HAP-1 (cell line): Measurements from ENCODE around the gene WDR77.

Experiments used
- DNase-seq, 2 experiments: peaks; one replicate each; pipeline ENCODE4 v3.0.0-alpha.2; 2016 to 2020; ENCODE audit warnings: low spot score in 2 of 2
- H3K27me3 ChIP-seq: fragments of 250-450 bp; sonication (Bioruptor Pico); 2 replicates; pipeline ENCODE4 v1.5.1; 2020; ENCODE audit warnings: low read depth, mild to moderate bottlenecking, moderate library complexity
- H3K36me3 ChIP-seq: fragments of 250-450 bp; sonication (Bioruptor Pico); replicated peaks from 2 replicates; pipeline ENCODE4 v1.5.1; 2020; ENCODE audit warnings: mild to moderate bottlenecking
- H3K4me1 ChIP-seq: fragments of 250-450 bp; sonication (Bioruptor Pico); 2 replicates; pipeline ENCODE4 v1.5.1; 2020; ENCODE audit warnings: mild to moderate bottlenecking
- H3K4me3 ChIP-seq: fragments of 250-450 bp; sonication (Bioruptor Pico); 2 replicates; pipeline ENCODE4 v1.5.1; 2020; ENCODE audit warnings: mild to moderate bottlenecking, moderate library complexity
- H3K9me3 ChIP-seq: fragments of 250-450 bp; sonication (Bioruptor Pico); 2 replicates; pipeline ENCODE4 v1.5.1; 2020; ENCODE audit warnings: mild to moderate bottlenecking, moderate library complexity
- in situ Hi-C: fragments of 300-500 bp; cut with MboI; formaldehyde crosslinking; loops from 3 replicates; pipeline ENCODE4 v1.14.3; 2020; ENCODE audit warnings: low sequenced_read_pairs, inconsistent platforms, mixed read lengths

The WDR77 gene

DNA sequence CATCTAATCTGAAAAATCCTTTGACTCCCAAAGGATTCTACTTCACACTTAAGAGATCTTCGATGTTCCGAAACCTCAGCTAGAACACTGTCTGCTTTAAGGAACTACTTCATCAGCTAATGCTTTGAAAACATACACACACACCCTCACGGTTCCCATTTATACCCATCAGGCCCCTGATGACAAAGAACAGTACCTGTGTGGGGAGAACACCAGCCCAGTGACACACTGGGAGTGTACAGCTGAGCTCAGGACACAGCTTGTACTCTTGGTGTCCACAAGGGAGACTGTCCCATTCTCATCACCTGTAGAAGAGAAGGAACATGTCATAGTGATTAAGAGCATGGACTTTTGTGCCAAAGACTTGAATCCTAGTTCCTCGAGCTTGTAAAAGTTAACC, 6.6 kb downstream of the WDR77 start:
- Histone ChIP-seq H3K36me3 (peaks cover 72% of the 10 kb centered on the region), H3K9me3 (no peaks in the 10 kb centered on the region), H3K4me3 (no peak overlapping the region), H3K27me3 (no peaks in the 10 kb centered on the region), H3K4me1 (peaks cover 19% of the 10 kb centered on the region)
- no peak for DNase-seq
- in situ Hi-C loops, result no loop called here

DNA sequence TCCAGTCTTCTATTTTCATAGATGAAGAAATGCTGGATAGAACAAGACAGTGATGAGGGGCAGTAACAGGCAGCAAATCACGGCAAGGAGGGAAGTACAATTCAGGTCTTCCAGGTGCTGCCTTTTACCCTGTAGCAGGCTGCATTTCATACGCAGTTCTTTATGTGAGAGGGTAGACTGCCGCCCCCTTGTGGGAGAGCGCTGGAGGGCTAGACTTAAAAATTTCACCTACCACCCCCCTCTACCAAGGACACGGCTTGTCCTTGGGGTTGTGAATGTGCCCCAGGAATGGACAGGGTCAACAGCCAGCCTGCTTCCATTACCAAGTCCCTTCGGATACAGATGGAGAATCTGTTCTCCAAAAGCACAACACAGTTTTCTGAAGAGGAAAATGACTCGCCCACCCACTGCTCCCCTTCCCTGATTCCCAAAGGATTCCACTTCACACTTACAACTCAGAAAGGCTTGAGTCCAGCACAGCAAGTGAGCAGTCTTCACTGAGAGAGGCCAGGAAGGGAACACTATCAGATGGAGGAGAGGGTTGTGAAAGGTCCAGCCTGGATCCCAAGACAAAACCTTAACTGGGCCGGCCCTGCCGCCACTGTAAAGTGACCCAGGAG, 7.4 kb downstream of the WDR77 start:
- no peaks in the 10 kb centered on the region for H3K27me3 ChIP-seq
- no peaks in the 10 kb centered on the region for H3K9me3 ChIP-seq
- H3K4me1 ChIP-seq, result peaks cover 15% of the 10 kb centered on the region
- DNase-seq, result peak in 1 of 2 experiments; percentile 71
- in situ Hi-C loops, result no loop called here
- no peak overlapping the region for H3K4me3 ChIP-seq
- peaks cover 67% of the 10 kb centered on the region for H3K36me3 ChIP-seq

DNA sequence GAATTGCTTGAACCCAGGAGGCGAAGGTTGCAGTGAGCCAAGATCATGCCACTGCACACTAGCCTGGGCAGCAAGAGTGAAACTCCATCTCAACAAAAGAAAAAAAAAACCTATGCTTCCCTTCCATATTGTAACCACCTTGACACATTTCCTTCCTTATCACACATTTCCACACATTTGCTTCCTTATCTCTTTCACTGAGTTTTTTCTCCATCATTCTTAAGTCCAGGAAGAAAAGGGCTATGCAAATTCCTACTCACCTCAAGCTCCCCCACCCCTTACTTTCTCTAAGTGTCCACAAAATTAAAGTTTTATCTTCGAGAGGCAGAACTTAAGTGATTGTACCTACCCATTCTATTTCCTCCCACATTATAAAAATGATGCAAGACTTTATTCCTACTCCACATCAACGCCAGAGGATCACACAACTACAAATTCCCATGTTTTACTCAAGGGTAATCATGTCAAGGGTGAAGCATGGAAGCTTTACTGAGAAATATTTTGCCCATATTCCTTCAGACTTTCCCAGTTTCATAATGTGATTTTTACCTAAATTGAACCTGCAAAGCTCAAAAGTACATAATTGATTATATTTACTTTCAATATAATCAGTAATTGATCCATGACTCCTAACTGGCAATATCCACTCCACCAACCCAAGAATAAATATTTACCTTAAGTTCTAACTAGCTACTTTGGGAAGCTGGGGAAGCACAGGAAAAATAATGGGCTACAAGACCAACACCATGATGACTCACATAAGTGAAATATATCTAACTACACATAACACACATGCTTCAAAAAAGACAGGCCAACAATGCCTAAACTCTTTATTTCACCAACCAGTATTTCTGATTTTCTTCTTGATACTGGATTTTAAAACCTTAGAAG, 9.3 kb downstream of the WDR77 start:
- in situ Hi-C loops, result no loop called here
- Histone ChIP-seq H3K4me1 (peaks cover 10% of the 10 kb centered on the region), H3K36me3 (peaks cover 57% of the 10 kb centered on the region), H3K4me3 (no peak overlapping the region), H3K27me3 (no peaks in the 10 kb centered on the region; the same call in 1 of the 2 replicates), H3K9me3 (no peaks in the 10 kb centered on the region)
- no peak for DNase-seq

DNA sequence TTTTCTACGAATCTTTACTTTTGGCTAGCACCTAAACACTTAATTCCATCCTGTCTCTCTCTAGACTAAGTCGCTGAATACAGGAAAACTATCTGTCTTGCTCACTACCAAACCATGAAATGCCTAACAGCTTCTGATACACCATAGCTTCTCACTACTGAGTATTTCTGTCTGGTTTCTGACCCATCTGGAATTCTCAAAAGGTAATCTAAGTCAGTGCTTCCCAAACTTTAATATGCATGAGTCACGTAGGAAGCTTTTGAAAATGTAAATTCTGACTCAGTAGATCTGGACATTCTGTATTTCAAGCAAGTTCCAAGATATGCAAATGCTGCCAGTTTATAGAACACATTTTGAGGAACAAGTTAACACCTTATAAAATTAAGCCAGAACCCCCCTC, 12.3 kb downstream of the WDR77 start:
- in situ Hi-C loops, result no loop called here
- Histone ChIP-seq H3K4me3 (no peak overlapping the region), H3K27me3 (no peaks in the 10 kb centered on the region; the same call in none of the 2 replicates), H3K4me1 (no peaks in the 10 kb centered on the region), H3K9me3 (no peaks in the 10 kb centered on the region), H3K36me3 (peaks cover 35% of the 10 kb centered on the region)
- no peak for DNase-seq

DNA sequence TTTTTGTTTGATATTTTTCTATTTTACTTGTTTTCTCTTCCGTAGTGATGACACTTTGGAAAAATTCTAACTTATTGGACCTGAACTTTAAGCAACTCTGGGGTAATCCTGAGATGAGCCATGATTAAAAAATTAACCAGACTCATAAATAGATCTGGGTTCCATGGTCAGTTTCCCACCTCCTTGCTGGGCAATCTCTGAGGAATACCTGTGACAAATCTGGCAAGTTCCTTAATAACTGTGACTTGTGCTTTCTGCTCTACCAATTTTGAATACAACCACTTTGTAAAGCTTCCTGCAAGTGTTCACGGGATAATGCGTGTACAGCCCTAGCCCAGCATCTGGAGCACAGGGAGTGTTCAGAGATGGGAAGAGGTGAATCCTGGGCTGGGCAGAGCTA, 24.8 kb downstream of the WDR77 start:
- in situ Hi-C loops, result no loop called here

DNA sequence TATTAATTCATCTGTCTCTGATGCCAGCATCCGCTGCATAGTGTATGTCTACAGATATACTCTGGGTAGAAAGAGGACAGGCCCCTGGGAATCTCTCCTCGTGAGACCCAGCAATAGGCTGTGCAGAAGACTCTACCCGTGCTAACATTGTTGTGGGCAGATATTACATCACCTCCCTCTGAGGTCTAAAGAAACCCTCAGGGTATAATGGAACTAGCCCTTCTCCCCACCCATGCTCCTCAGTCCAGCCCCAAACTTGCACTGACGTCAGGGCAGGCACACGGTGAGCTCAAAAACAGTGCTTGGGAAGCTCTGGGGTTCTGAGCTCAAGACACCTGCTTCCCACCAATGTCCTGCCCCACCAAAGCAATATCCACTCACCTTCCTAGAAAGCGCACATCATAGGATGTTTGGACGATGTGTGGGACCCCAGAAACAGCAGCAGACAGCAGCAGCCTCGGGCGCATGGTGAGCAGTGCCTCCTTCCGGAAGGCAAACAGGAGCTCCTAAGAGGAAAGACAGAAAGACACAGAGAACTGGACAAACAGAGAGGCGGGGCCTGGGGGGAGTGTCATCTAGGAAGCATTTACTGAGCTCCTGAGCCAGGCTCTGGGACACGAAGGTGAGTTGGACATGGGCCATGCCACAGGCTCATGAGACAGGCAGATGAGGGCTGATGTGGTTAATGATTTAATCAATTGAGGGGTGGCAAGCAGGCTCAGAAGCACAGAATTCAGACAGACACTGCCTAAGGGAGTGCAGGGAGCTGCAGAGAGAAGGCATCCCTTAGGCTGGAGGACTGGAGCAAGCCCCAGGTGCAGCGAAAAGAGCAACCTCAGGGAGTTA, 26.3 kb downstream of the WDR77 start:
- H3K9me3 ChIP-seq, result no peaks in the 10 kb centered on the region
- H3K27me3 ChIP-seq, result peaks cover 8% of the 10 kb centered on the region
- H3K4me3 ChIP-seq, result no peak overlapping the region
- in situ Hi-C loops, result no loop called here
- DNase-seq, result no peak
- no peaks in the 10 kb centered on the region for H3K4me1 ChIP-seq
- H3K36me3 ChIP-seq, result no peaks in the 10 kb centered on the region

More for the DNA sequence above, 24.8 kb downstream of the WDR77 start:
- DNase-seq, result no peak
- no peaks in the 10 kb centered on the region for H3K36me3 ChIP-seq
- H3K9me3 ChIP-seq, result no peaks in the 10 kb centered on the region
- H3K4me1 ChIP-seq, result no peaks in the 10 kb centered on the region
- no peak overlapping the region for H3K4me3 ChIP-seq
- peaks cover 12% of the 10 kb centered on the region for H3K27me3 ChIP-seq

DNA sequence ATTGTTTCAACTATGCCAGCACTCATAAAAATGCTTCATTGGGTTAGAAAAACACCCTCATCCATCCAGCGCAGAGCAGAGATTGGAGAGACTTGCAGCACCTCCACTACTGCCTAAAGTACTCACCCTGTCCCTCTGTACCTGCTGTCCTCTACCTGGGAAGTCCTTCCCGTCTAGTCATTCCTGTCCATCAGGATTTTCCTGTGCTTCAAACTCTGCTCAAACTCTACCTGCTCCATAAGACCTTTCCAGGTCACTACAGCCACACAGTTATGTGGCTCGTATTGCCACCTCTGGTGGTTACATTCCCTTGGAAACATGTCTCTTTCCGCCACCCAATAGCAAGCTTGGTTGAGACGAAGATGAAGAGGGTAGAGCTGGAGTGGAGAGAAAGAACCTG, 28.7 kb downstream of the WDR77 start:
- no peaks in the 10 kb centered on the region for H3K9me3 ChIP-seq
- peaks cover under 1% of the 10 kb centered on the region; the same call in 1 of the 2 replicates for H3K4me1 ChIP-seq
- in situ Hi-C loops, result no loop called here
- DNase-seq, result no peak
- no peak overlapping the region for H3K4me3 ChIP-seq
- H3K36me3 ChIP-seq, result no peaks in the 10 kb centered on the region
- H3K27me3 ChIP-seq, result peaks cover 8% of the 10 kb centered on the region; the same call in 1 of the 2 replicates

DNA sequence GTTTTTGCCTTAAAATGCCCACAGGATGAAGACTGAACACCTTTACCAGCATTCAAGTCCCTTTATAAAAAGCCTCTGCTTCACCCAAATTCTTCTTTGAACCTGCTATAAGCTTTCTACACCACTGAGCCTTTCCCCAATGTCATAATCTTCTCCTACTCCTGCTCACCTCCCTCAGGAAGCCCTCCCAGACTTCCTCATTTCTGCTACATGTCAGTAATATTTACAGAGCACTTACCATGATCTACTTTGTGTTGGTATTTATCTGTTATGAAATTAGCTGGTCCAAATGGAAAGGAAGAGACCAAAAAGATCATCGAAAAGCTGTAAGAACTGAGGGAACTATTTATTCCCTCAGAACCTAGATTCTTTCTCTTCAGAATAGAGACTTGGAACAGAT, 30.0 kb downstream of the WDR77 start:
- no peak for DNase-seq
- in situ Hi-C loops, result no loop called here
- no peaks in the 10 kb centered on the region for H3K9me3 ChIP-seq
- peaks cover 2% of the 10 kb centered on the region; the same call in 1 of the 2 replicates for H3K4me1 ChIP-seq
- no peak overlapping the region for H3K4me3 ChIP-seq
- no peaks in the 10 kb centered on the region for H3K36me3 ChIP-seq
- H3K27me3 ChIP-seq, result peaks cover 6% of the 10 kb centered on the region; the same call in 1 of the 2 replicates

DNA sequence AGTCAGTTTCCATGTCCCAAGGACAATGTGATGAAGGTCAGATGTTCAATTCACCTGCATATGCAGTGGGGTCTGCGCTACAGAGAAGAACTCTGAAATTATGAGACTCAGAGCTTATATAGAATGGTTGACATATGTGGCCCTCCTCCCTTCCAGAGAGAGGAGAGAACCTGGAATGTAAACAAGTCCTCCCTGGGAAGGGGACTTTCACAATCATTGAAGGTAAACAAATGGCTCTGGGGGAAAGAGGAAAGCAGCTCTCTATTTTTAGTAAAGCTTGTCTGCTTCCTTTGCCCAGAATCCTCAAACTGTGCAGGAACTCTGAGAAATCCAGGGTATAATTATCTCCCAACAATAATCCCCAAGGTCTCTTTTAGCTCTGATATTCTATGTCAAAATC, 31.3 kb downstream of the WDR77 start:
- Histone ChIP-seq H3K9me3 (no peaks in the 10 kb centered on the region), H3K27me3 (peaks cover 6% of the 10 kb centered on the region; the same call in 1 of the 2 replicates), H3K4me1 (peaks cover 2% of the 10 kb centered on the region; the same call in 1 of the 2 replicates), H3K36me3 (no peaks in the 10 kb centered on the region), H3K4me3 (no peak overlapping the region)
- in situ Hi-C loops, result no loop called here
- DNase-seq, result no peak

DNA sequence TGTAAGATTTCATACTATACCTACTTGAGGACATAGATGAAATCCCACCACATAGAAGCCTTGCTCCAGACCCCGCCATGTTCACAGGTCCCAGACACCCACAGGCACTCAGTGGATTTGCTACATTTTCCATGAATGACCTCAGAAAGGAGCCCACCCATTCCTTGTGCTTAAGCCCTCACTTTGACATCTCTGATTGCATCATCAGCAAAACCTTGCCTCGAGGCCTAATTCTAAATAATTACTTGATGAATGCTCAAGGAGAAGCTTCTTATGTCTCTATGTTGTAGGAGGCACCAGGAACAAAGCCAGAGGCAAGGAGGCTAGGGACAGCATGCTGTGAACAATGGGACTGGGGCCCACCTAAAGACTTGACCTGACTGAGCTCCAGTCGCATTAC, 33.6 kb downstream of the WDR77 start:
- in situ Hi-C loops, result no loop called here
- Histone ChIP-seq H3K4me1 (peaks cover 2% of the 10 kb centered on the region; the same call in 1 of the 2 replicates), H3K4me3 (no peak overlapping the region), H3K27me3 (peaks cover 6% of the 10 kb centered on the region; the same call in 1 of the 2 replicates), H3K9me3 (no peaks in the 10 kb centered on the region), H3K36me3 (no peaks in the 10 kb centered on the region)
- DNase-seq, result peak in 1 of 2 experiments; percentile 21

DNA sequence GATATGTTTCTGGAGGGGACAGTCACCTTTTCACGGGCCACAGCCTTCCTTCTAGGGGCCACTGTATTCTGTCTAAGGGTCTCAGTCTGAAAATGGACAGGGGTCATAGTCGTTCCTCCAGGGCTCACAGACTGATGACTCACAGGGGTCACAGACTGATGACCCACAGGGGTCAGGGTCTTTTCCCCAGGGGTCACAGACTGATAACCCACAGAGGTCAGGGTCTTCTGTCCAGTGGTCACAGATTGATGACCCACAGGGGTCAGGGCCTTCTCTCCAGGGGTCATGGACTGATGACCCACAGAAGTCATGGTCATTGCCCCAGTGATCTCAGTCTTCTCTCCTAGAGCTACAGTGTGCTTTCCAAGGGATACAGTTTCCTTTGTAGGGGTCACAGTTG, 34.3 kb downstream of the WDR77 start:
- H3K4me1 ChIP-seq, result peaks cover 2% of the 10 kb centered on the region; the same call in 1 of the 2 replicates
- no peak for DNase-seq
- H3K36me3 ChIP-seq, result no peaks in the 10 kb centered on the region
- peaks cover 6% of the 10 kb centered on the region; the same call in 1 of the 2 replicates for H3K27me3 ChIP-seq
- in situ Hi-C loops, result no loop called here
- H3K9me3 ChIP-seq, result no peaks in the 10 kb centered on the region
- no peak overlapping the region for H3K4me3 ChIP-seq

DNA sequence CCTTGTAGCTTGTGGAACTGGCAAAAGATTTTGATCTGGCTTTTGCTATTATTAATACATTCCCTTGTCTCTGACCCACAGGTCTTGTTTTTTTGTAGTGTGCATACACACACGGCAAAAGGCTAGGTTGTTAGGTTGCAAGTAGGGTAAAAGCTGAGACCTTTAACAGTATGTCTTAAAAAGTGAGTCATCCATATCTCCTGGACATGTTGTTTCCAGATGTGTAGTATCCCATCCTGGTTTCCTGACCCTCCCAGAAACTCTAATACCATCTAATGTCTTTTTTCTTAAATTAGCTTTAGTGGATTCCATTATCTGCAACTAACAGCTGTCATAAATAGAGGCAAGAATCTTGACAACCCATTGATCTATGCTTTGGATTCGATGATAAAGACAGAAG, 36.2 kb downstream of the WDR77 start:
- no peak for DNase-seq
- in situ Hi-C loops, result no loop called here
- H3K9me3 ChIP-seq, result no peaks in the 10 kb centered on the region
- H3K4me3 ChIP-seq, result no peak overlapping the region
- no peaks in the 10 kb centered on the region for H3K36me3 ChIP-seq
- peaks cover 2% of the 10 kb centered on the region; the same call in 1 of the 2 replicates for H3K4me1 ChIP-seq
- H3K27me3 ChIP-seq, result peaks cover under 1% of the 10 kb centered on the region

DNA sequence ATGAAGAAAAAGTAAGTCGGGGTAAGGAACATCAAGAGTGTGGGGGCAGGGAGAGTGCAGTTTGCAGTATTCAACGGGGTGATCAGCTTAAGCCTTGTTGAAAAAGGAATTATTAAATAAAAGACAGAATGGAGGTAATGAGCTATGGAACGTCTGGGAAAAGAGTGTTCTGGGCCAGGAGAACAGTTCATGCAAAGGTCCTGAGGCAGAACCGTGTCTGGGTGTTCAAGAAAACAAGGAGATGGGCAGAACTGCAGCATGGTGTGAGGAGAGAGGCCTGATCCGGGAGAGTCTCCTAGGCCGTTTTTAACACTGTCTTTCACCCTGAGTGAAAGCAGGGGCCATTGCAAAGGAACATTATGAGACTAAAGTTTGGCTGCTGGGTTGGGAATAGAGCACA, 41.8 kb downstream of the WDR77 start:
- Histone ChIP-seq H3K4me1 (peaks cover 3% of the 10 kb centered on the region), H3K36me3 (no peaks in the 10 kb centered on the region), H3K9me3 (no peaks in the 10 kb centered on the region), H3K27me3 (peaks cover 28% of the 10 kb centered on the region), H3K4me3 (no peak overlapping the region)
- DNase-seq, result no peak
- in situ Hi-C loops, result no loop called here
